Type B pancreatic cell (in vitro differentiated cells): ENCODE data around the gene CHN1. TPM values are rescaled to one million over a fixed set of nuclear protein-coding genes. Genes with fewer than 3 reads are reported as not detected.

ENCODE experiments used
- DNase-seq: peaks from one replicate; pipeline ENCODE4 v3.0.0; 2021; ENCODE audit warnings: mixed read lengths; ENCODE audit not compliant: unreplicated experiment; ENCODE audit errors: extremely low spot score
- H3K27ac Mint-ChIP-seq: 2 replicates; pipeline ENCODE4 v1.8.0; 2021; ENCODE audit warnings: mild to moderate bottlenecking, mixed read lengths
- H3K27me3 Mint-ChIP-seq: 2 replicates; pipeline ENCODE4 v1.8.0; 2021; ENCODE audit warnings: mixed read lengths
- H3K36me3 Mint-ChIP-seq: 2 replicates; pipeline ENCODE4 v1.8.0; 2021; ENCODE audit warnings: mixed read lengths
- H3K4me1 Mint-ChIP-seq: one replicate; pipeline ENCODE4 v1.8.0; 2021; ENCODE audit warnings: mixed read lengths; ENCODE audit not compliant: unreplicated experiment
- H3K4me3 Mint-ChIP-seq: 2 replicates; pipeline ENCODE4 v1.8.0; 2021; ENCODE audit warnings: mild to moderate bottlenecking, mixed read lengths
- H3K9me3 Mint-ChIP-seq: 2 replicates; pipeline ENCODE4 v1.8.0; 2021; ENCODE audit warnings: mixed read lengths
- total RNA-seq: library from RNA; stranded (reverse); gene quantifications from 2 replicates; pipeline ENCODE4 v1.2.1, GENCODE V29; 2021; ENCODE audit warnings: low replicate concordance
- TF ChIP-seq, protein P1 (sequence below): fragments of 200-600 bp; sonication (generic); conservative IDR thresholded peaks from 2 replicates; pipeline ENCODE4 v1.5.0; 2021; ENCODE audit warnings: antibody characterized with exemption, mild to moderate bottlenecking

Gene CHN1
- total RNA-seq, 1 donor from 2014 or later: 24.0 TPM

DNA sequence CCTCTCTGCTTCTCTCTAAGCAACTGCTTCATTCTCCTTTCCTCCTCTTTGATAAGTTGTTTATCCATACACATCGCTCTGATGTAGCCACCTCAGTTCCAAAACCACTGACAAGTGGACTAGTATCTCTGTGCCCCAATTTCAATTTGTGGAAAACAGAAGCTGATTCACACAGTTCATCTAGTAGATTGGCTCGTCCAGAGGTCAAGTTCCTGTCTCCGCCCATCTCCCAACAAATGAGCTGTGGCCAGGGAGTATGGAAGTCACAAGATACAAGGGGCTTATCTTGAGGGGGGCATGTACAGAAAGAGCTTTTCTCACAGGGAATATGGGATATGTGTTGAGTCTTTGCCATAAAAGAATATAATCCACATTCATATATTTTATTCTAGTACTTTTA is 17.7 kb upstream of the CHN1 start:
- DNase-seq: no peak
- Mint-ChIP-seq H3K36me3 (no peaks in the 10 kb centered on the region), H3K9me3 (peaks cover 9% of the 10 kb centered on the region), H3K27ac (no peak overlapping the region), H3K4me1 (peaks cover 2% of the 10 kb centered on the region), H3K27me3 (no peaks in the 10 kb centered on the region), H3K4me3 (no peak overlapping the region)
- TF ChIP-seq, protein P1, sequence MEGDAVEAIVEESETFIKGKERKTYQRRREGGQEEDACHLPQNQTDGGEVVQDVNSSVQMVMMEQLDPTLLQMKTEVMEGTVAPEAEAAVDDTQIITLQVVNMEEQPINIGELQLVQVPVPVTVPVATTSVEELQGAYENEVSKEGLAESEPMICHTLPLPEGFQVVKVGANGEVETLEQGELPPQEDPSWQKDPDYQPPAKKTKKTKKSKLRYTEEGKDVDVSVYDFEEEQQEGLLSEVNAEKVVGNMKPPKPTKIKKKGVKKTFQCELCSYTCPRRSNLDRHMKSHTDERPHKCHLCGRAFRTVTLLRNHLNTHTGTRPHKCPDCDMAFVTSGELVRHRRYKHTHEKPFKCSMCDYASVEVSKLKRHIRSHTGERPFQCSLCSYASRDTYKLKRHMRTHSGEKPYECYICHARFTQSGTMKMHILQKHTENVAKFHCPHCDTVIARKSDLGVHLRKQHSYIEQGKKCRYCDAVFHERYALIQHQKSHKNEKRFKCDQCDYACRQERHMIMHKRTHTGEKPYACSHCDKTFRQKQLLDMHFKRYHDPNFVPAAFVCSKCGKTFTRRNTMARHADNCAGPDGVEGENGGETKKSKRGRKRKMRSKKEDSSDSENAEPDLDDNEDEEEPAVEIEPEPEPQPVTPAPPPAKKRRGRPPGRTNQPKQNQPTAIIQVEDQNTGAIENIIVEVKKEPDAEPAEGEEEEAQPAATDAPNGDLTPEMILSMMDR: no peak

DNA sequence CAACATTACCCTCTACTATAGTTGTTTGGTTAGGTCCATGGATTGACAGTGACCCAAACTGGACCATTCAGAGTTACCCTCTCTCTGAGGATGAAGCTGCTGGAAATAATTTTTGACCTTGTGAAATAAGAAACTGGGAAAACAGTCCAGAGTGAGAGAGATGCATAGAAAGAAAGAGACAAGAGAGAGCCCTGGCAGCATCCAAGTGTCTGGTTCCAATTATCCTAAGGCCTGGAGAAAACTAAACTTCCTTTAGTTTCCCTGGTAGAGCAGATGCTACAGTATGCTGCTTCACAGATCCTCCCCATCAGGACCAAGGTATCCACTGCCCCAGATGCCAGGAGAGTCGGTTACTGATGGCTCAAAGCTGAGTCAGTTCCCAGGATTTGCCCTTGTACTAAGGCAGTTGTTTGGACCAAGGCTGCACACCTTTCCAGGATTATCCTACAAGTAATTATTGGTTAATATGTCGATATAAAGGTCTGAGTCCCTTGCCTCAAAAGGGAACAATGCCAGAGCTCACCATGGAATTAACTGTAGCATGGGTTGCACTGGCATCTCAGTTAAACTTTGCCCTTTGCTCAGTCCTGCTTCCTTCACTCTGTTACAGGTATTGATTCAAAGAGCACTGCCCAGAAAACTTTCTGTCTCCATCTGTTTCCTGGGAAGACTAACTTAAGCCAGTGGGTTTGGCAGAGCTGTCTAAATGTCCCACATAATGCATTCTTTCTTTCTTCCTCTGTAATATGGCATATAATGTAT is 14.6 kb upstream of the CHN1 start:
- H3K4me3 Mint-ChIP-seq: no peak overlapping the region
- H3K36me3 Mint-ChIP-seq: no peaks in the 10 kb centered on the region
- H3K27ac Mint-ChIP-seq: no peak overlapping the region
- TF ChIP-seq, protein P1: no peak
- no peaks in the 10 kb centered on the region for H3K4me1 Mint-ChIP-seq
- DNase-seq: no peak
- no peaks in the 10 kb centered on the region for H3K9me3 Mint-ChIP-seq
- no peaks in the 10 kb centered on the region for H3K27me3 Mint-ChIP-seq

DNA sequence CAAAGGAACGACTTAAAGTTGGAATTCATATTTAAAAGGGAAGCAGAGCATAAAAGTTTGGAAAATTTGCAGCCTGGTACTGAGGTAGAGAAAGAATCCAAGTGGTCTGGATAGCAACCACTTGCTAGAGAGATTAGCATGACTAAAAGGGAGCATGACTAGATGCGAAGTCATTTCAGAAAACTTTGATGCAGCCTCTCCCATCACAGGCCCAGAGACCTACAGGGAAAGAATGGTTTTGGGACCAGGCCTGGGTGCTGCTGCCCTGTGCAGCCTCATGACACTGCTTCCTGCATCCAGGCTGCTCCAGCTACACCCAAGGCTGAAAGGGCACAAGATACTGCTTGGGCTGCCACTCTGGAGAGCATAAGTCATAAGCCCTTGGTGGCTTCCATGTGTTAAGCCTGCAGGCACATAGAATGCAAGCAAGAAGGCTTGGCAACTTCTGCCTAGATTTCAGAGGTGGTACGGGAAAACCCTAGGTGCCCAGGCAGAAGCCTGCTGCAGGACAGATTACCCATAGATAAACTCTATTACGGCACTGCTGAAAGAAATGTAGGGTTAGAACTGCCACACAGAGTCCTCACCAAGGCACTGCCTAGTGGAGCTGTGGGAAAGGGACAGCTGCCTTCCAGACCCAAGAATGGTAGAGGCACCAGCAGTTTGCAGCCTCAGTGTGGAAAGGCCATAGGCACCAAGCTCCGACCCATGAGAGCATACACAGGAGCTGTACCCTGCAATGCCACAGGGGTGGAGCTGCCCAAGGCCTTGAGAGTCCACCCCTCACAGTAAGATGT is 12.6 kb upstream of the CHN1 start:
- TF ChIP-seq, protein P1: no peak
- Mint-ChIP-seq H3K9me3 (no peaks in the 10 kb centered on the region), H3K27me3 (no peaks in the 10 kb centered on the region), H3K4me3 (no peak overlapping the region), H3K27ac (no peak overlapping the region), H3K4me1 (no peaks in the 10 kb centered on the region), H3K36me3 (no peaks in the 10 kb centered on the region)
- DNase-seq: no peak

DNA sequence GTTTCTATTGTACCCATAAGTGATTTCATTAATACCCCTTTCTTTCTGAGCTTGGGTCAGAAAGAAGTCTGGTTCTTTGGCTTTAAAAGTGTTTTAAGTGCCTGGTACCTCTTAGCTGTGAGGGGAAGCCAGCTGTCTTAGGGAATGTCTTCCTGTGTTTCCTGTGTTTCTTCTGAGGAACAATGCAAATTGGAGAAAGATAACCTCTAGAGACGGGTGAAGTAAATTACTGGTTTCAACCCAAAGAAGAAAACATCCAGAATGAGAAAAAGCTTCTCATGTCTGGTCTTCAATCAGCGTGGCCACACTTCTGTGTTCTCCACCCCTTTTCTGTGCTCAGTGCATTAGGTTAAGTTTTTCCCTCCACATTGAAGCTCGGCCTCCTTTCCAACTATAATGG is 10.2 kb upstream of the CHN1 start:
- DNase-seq: no peak
- no peaks in the 10 kb centered on the region for H3K9me3 Mint-ChIP-seq
- TF ChIP-seq, protein P1: no peak
- no peaks in the 10 kb centered on the region for H3K36me3 Mint-ChIP-seq
- no peaks in the 10 kb centered on the region for H3K4me1 Mint-ChIP-seq
- H3K4me3 Mint-ChIP-seq: no peak overlapping the region
- H3K27me3 Mint-ChIP-seq: no peaks in the 10 kb centered on the region
- no peak overlapping the region for H3K27ac Mint-ChIP-seq

DNA sequence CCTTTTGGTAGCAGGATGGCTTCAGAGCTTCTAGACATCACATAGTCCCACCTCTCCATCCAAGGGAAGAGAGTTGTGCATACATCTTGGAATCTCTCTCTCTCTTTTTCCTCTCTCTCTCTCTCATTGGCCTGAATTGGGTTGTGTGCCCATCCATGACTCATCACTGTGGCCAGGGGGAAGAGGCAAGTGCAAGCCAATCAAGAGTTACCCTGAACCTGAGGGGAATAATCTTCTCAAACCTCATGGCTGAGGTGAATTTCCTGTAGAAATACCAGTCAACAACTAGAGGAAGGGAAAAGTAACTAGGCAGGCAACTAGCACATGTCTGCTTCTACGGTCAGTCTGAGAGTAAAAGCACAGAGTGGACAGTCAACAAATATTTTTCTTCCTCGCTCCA is 7.3 kb upstream of the CHN1 start:
- H3K9me3 Mint-ChIP-seq: no peaks in the 10 kb centered on the region
- H3K36me3 Mint-ChIP-seq: no peaks in the 10 kb centered on the region
- no peak overlapping the region for H3K4me3 Mint-ChIP-seq
- H3K27ac Mint-ChIP-seq: no peak overlapping the region
- DNase-seq: no peak
- TF ChIP-seq, protein P1: no peak
- peaks cover 6% of the 10 kb centered on the region for H3K4me1 Mint-ChIP-seq
- peaks cover 6% of the 10 kb centered on the region for H3K27me3 Mint-ChIP-seq
